CD4-positive, alpha-beta T cell (primary cell): Measurements from ENCODE around the gene NDUFS1. TPM values are rescaled to one million over a fixed set of nuclear protein-coding genes. Genes with fewer than 3 reads are reported as not detected.
"Not testable (repeated sequence)": the region's sequence is repeated elsewhere in the genome, so short reads cannot be mapped to it uniquely, and the experiment has no call there.

ENCODE experiments used
- ATAC-seq: fragments of 200-7000 bp; cut with Tn5 transposase; one replicate; pipeline ENCODE4 v1.10.0; 2022; ENCODE audit warnings: mild to moderate bottlenecking; ENCODE audit not compliant: poor library complexity
- CTCF ChIA-PET: fragments of 350-600 bp; sonication (Branson Sonifier 250); formaldehyde crosslinking; loops from one replicate; lab custom pipeline; 2021; ENCODE audit warnings: antibody characterized with exemption, inconsistent platforms; lab: Charles Lee
- POLR2A ChIA-PET: fragments of 350-600 bp; sonication (Branson Sonifier 250); formaldehyde crosslinking; loops from one replicate; lab custom pipeline; 2021; ENCODE audit warnings: antibody characterized with exemption, inconsistent platforms; lab: Charles Lee
- DNase-seq, 14 experiments: peaks; one replicate each; pipeline ENCODE4 v3.0.0-alpha.2; 2013 to 2020; ENCODE audit warnings: mixed read lengths in 2 of 14
- H3K27ac ChIP-seq, 2 donors: one replicate each; pipeline versions ENCODE4 v1.5.1 to v1.7.0; 2013; ENCODE audit warnings: low read length in 2 of 2, low read depth in 1 of 2, mild to moderate bottlenecking in 1 of 2
- H3K27me3 ChIP-seq, 2 experiments: 1 replicate in 1 of 2; 2 replicates in 1 of 2; pipeline versions ENCODE4 v1.6.1 to v1.7.0; 2013; ENCODE audit warnings: low read length in 2 of 2, control low read depth in 1 of 2, mild to moderate bottlenecking in 1 of 2, moderate library complexity in 1 of 2; ENCODE audit not compliant: insufficient read depth in 2 of 2, control insufficient read depth in 1 of 2
- H3K36me3 ChIP-seq: one replicate; pipeline ENCODE4 v1.6.1; 2013; ENCODE audit warnings: low read length, control low read depth; ENCODE audit not compliant: insufficient read depth
- H3K4me1 ChIP-seq: one replicate; pipeline ENCODE4 v1.6.1; 2013; ENCODE audit warnings: low read length, control low read depth; ENCODE audit not compliant: insufficient read depth
- H3K4me3 ChIP-seq: one replicate; pipeline ENCODE4 v1.5.1; 2013; ENCODE audit warnings: mild to moderate bottlenecking, low read length, moderate library complexity
- H3K9me3 ChIP-seq, 2 experiments: 1 replicate in 1 of 2; 2 replicates in 1 of 2; pipeline versions ENCODE4 v1.6.1 to v1.7.0; 2013; ENCODE audit warnings: low read length in 2 of 2, mild to moderate bottlenecking in 2 of 2, control low read depth in 1 of 2, moderate library complexity in 1 of 2; ENCODE audit not compliant: control insufficient read depth in 1 of 2, insufficient read depth in 1 of 2
- H3K27ac Mint-ChIP-seq: one replicate; pipeline ENCODE4 v1.8.0; 2020; ENCODE audit warnings: mixed read lengths
- H3K27me3 Mint-ChIP-seq: one replicate; pipeline ENCODE4 v1.8.0; 2021; ENCODE audit warnings: mixed read lengths
- H3K36me3 Mint-ChIP-seq: one replicate; pipeline ENCODE4 v1.8.0; 2021; ENCODE audit warnings: low read depth, mixed read lengths
- H3K4me1 Mint-ChIP-seq: one replicate; pipeline ENCODE4 v1.8.0; 2021; ENCODE audit warnings: low read depth, mixed read lengths
- H3K4me3 Mint-ChIP-seq: one replicate; pipeline ENCODE4 v1.8.0; 2020; ENCODE audit warnings: mild to moderate bottlenecking, mixed read lengths
- H3K9me3 Mint-ChIP-seq: one replicate; pipeline ENCODE4 v1.8.0; 2020; ENCODE audit warnings: mixed read lengths
- intact Hi-C, 2 experiments: fragments of 100-400 bp; cut with DNase I in 1 of 2; cut with micrococcal nuclease in 1 of 2; formaldehyde crosslinking; loops; one replicate each; pipeline versions ENCODE4 v1.15.1 to v1.9.0; 2023 to 2025; cut with DNase I, micrococcal nuclease
- total RNA-seq, 174 experiments: library from RNA in 2 of 174; stranded (reverse) in 2 of 174; gene quantifications; one replicate each; pipeline ENCODE4 v1.2.3 and lab custom pipeline; 2021 to 2026
- TF ChIP-seq, protein P1 (sequence below): fragments of 200-600 bp; IDR thresholded peaks from one replicate; pipeline ENCODE4 v1.8.0; 2022; ENCODE audit warnings: antibody characterized with exemption, mild to moderate bottlenecking

Gene NDUFS1
- total RNA-seq, 2 experiments from 2014 or later, result 33.4 to 34.3 TPM

DNA sequence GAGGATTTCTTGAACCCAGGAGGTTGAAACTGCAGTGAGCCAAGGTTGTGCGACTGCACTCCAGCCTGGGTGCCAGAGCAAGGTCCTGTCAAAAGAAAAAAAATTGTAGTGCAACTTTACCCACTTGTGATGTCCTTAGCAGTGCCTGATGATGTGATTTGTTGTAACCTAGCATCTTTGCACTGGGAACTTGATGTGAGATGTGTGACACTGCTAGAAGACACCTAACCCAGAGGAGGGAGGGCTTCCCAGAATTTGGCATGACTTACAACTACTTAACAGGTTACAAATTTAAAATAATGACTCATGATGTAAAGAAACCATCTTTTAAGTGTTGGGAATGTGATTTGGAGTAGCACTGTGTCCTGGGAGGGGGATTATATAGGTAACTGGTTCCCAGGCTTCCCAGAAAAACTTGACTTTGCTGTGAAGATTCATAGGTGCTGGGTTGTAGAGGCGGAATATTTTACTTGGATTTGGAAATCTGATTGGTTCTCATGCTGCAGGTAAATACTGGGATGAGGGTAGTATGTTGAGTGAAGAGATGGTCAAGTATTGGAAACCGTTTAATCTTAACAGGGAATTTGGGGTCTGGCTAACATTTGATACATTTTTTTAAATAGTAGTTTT is 4.1 kb upstream of the NDUFS1 start:
- peaks cover 54% of the 10 kb centered on the region for H3K4me1 Mint-ChIP-seq
- no peaks in the 10 kb centered on the region for H3K9me3 ChIP-seq
- H3K4me3 Mint-ChIP-seq, result peak overlapping the region; percentile 35
- H3K36me3 ChIP-seq, result peaks cover 31% of the 10 kb centered on the region
- no peaks in the 10 kb centered on the region for H3K27me3 Mint-ChIP-seq
- no peak overlapping the region for H3K4me3 ChIP-seq
- intact Hi-C loops, result loop anchor here (5.0 to 10.0 kb wide), 6 partner anchors 114 to 1551 kb away; partner anchors contain the start of genes CCNYL1 (in 1 of the 2), CREB1 (in 1 of the 2), FASTKD2 (in 1 of the 2) and MDH1B (in 1 of the 2)
- CTCF ChIA-PET, result interaction anchor here (1.8 kb wide), 1 partner anchor 18 kb away, joined by 3 read pairs; no protein-coding TSS in a partner anchor
- H3K27me3 ChIP-seq, result no peaks in the 10 kb centered on the region
- ATAC-seq (no peak), DNase-seq (no peak)
- no peak overlapping the region for H3K27ac ChIP-seq
- H3K9me3 Mint-ChIP-seq, result no peaks in the 10 kb centered on the region
- POLR2A ChIA-PET, result no interaction called here
- H3K4me1 ChIP-seq, result peaks cover 20% of the 10 kb centered on the region
- peak overlapping the region; percentile 21 for H3K27ac Mint-ChIP-seq
- peaks cover 70% of the 10 kb centered on the region for H3K36me3 Mint-ChIP-seq
- TF ChIP-seq, protein P1, sequence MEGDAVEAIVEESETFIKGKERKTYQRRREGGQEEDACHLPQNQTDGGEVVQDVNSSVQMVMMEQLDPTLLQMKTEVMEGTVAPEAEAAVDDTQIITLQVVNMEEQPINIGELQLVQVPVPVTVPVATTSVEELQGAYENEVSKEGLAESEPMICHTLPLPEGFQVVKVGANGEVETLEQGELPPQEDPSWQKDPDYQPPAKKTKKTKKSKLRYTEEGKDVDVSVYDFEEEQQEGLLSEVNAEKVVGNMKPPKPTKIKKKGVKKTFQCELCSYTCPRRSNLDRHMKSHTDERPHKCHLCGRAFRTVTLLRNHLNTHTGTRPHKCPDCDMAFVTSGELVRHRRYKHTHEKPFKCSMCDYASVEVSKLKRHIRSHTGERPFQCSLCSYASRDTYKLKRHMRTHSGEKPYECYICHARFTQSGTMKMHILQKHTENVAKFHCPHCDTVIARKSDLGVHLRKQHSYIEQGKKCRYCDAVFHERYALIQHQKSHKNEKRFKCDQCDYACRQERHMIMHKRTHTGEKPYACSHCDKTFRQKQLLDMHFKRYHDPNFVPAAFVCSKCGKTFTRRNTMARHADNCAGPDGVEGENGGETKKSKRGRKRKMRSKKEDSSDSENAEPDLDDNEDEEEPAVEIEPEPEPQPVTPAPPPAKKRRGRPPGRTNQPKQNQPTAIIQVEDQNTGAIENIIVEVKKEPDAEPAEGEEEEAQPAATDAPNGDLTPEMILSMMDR, result no peak

DNA sequence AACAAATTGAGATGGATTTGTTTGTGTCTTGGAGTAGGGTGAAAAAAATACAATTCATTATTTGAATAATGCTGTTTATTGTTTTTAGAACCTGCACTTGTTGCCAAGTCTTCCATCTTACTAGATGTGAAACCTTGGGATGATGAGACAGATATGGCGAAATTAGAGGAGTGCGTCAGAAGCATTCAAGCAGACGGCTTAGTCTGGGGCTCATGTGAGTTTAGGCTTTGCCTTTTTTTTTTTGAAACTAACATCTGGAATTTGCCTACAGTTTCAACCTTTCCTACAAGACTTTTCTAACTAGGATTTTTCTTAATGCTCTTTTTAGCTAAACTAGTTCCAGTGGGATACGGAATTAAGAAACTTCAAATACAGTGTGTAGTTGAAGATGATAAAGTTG is 3.2 kb upstream of the NDUFS1 start:
- H3K4me1 Mint-ChIP-seq, result peaks cover 62% of the 10 kb centered on the region
- peak overlapping the region; percentile 38 for H3K4me3 Mint-ChIP-seq
- H3K36me3 Mint-ChIP-seq, result peaks cover 72% of the 10 kb centered on the region
- H3K27ac ChIP-seq, H3K9me3 Mint-ChIP-seq, H3K4me3 ChIP-seq, H3K27me3 ChIP-seq, H3K9me3 ChIP-seq, H3K27me3 Mint-ChIP-seq, ATAC-seq, DNase-seq: not testable (repeated sequence)
- peak overlapping the region; percentile 31 for H3K27ac Mint-ChIP-seq
- ChIA-PET POLR2A (interaction anchor here (1.2 kb wide), 1 partner anchor 76 kb away, joined by 5 read pairs; the partner anchor contains the start of gene INO80D), CTCF (interaction anchor here (1.3 to 1.8 kb wide), 2 partner anchors 17 to 1463 kb away, joined by 3 to 4 read pairs; partner anchors contain the start of gene METTL21A)
- peaks cover 27% of the 10 kb centered on the region for H3K4me1 ChIP-seq
- H3K36me3 ChIP-seq, result peaks cover 31% of the 10 kb centered on the region
- intact Hi-C loops, result loop anchor here (5.0 to 10.0 kb wide), 6 partner anchors 115 to 1552 kb away; partner anchors contain the start of genes CCNYL1 (in 1 of the 2), CREB1 (in 1 of the 2), FASTKD2 (in 1 of the 2) and MDH1B (in 1 of the 2)

DNA sequence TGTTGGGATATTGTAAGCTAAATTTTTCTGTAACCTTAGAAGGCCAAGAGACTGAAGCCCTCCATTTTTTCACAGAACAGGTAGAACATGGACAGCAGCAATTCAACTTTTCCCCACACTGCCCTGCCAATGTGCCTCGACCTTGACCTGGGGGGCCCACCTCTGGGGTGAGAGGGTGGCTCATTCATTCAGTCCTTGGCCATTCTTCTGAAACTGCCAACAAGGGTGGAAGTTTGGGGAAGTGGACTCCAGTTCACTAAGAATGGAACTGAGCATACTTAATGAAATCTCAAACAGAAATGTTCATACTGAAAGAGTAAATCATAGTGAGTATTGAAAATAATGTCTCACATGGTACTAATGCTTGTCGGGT is 1.5 kb upstream of the NDUFS1 start:
- Histone ChIP-seq H3K4me3 (peak overlapping the region; percentile 82), H3K27me3 (no peaks in the 10 kb centered on the region), H3K27ac (peak overlapping the region in 1 of 2 donors; percentile 92), H3K9me3 (no peaks in the 10 kb centered on the region), H3K36me3 (peaks cover 31% of the 10 kb centered on the region), H3K4me1 (peaks cover 32% of the 10 kb centered on the region)
- ChIA-PET CTCF (interaction anchor here (2.0 kb wide), 1 partner anchor 74 kb away, joined by 13 read pairs; the partner anchor contains the start of gene INO80D), POLR2A (interaction anchor here (0.6 to 2.3 kb wide), 7 partner anchors 75 to 1464 kb away, joined by 3 to 34 read pairs (median 6); partner anchors contain the start of genes FASTKD2, INO80D, MDH1B and METTL21A)
- Mint-ChIP-seq H3K36me3 (peaks cover 72% of the 10 kb centered on the region), H3K4me3 (peak overlapping the region; percentile 99), H3K9me3 (no peaks in the 10 kb centered on the region), H3K27me3 (no peaks in the 10 kb centered on the region), H3K27ac (peak overlapping the region; percentile 97), H3K4me1 (peaks cover 71% of the 10 kb centered on the region)
- ATAC-seq (no peak), DNase-seq (no peak)
- intact Hi-C loops, result loop anchor here (5.0 to 10.0 kb wide), 6 partner anchors 117 to 1554 kb away; partner anchors contain the start of genes CCNYL1 (in 1 of the 2), CREB1 (in 1 of the 2), FASTKD2 (in 1 of the 2) and MDH1B (in 1 of the 2)
- TF ChIP-seq, protein P1, result no peak
